ENCODE measurements around the gene SMNDC1.

The SMNDC1 gene

GRCh38 chr10:110286841-110287240 lies 17.9 kb downstream of the SMNDC1 start:
- DNase-seq = no peak
- H3K36me3 ChIP-seq (ENCODE audit: control insufficient read depth, insufficient read depth, low read length) = peaks cover 41% of the 10 kb centered on the region

GRCh38 chr10:110285501-110285900 lies 19.2 kb downstream of the SMNDC1 start:
- no peak overlapping the region for H3K27ac ChIP-seq (ENCODE audit: insufficient read depth, low read length, poor library complexity, severe bottlenecking)
- H3K27me3 ChIP-seq (replicated peaks; ENCODE audit: control insufficient read depth, insufficient read depth, low read length, poor library complexity, severe bottlenecking) = no peaks in the 10 kb centered on the region
- no peaks in the 10 kb centered on the region for H3K4me1 ChIP-seq (ENCODE audit: control insufficient read depth, insufficient read depth, low read length, poor library complexity, severe bottlenecking)
- no peaks in the 10 kb centered on the region for H3K9me3 ChIP-seq (ENCODE audit: control insufficient read depth, low read length)
- H3K4me3 ChIP-seq (ENCODE audit: insufficient read depth, low read depth, low read length, poor library complexity, severe bottlenecking) = no peak overlapping the region
- DNase-seq = no peak
- peaks cover 32% of the 10 kb centered on the region for H3K36me3 ChIP-seq (ENCODE audit: control insufficient read depth, insufficient read depth, low read length)

More at GRCh38 chr10:110286841-110287240, 17.9 kb downstream of the SMNDC1 start:
- H3K27me3 ChIP-seq (replicated peaks; ENCODE audit: control insufficient read depth, insufficient read depth, low read length, poor library complexity, severe bottlenecking) = no peaks in the 10 kb centered on the region
- no peaks in the 10 kb centered on the region for H3K4me1 ChIP-seq (ENCODE audit: control insufficient read depth, insufficient read depth, low read length, poor library complexity, severe bottlenecking)
- no peak overlapping the region for H3K27ac ChIP-seq (ENCODE audit: insufficient read depth, low read length, poor library complexity, severe bottlenecking)
- no peak overlapping the region for H3K4me3 ChIP-seq (ENCODE audit: insufficient read depth, low read depth, low read length, poor library complexity, severe bottlenecking)
- H3K9me3 ChIP-seq (ENCODE audit: control insufficient read depth, low read length) = no peaks in the 10 kb centered on the region

GRCh38 chr10:110284262-110284661 lies 20.5 kb downstream of the SMNDC1 start:
- Histone ChIP-seq H3K4me1 (ENCODE audit: control insufficient read depth, insufficient read depth, low read length, poor library complexity, severe bottlenecking) (no peaks in the 10 kb centered on the region), H3K4me3 (ENCODE audit: insufficient read depth, low read depth, low read length, poor library complexity, severe bottlenecking) (no peak overlapping the region), H3K36me3 (ENCODE audit: control insufficient read depth, insufficient read depth, low read length) (peaks cover 24% of the 10 kb centered on the region), H3K9me3 (ENCODE audit: control insufficient read depth, low read length) (no peaks in the 10 kb centered on the region), H3K27ac (ENCODE audit: insufficient read depth, low read length, poor library complexity, severe bottlenecking) (no peak overlapping the region), H3K27me3 (replicated peaks; ENCODE audit: control insufficient read depth, insufficient read depth, low read length, poor library complexity, severe bottlenecking) (no peaks in the 10 kb centered on the region)
- DNase-seq = no peak

- H3K9me3 ChIP-seq (ENCODE audit: control insufficient read depth, low read length) = no peaks in the 10 kb centered on the region
- no peak overlapping the region for H3K27ac ChIP-seq (ENCODE audit: insufficient read depth, low read length, poor library complexity, severe bottlenecking)
- H3K36me3 ChIP-seq (ENCODE audit: control insufficient read depth, insufficient read depth, low read length) = peaks cover 3% of the 10 kb centered on the region
- H3K4me3 ChIP-seq (ENCODE audit: insufficient read depth, low read depth, low read length, poor library complexity, severe bottlenecking) = no peak overlapping the region
- peaks cover 5% of the 10 kb centered on the region for H3K4me1 ChIP-seq (ENCODE audit: control insufficient read depth, insufficient read depth, low read length, poor library complexity, severe bottlenecking)
- no peaks in the 10 kb centered on the region for H3K27me3 ChIP-seq (replicated peaks; ENCODE audit: control insufficient read depth, insufficient read depth, low read length, poor library complexity, severe bottlenecking)
- peak; percentile 6 to 25 (median 20) for DNase-seq
These were observed 25.2 kb downstream of the SMNDC1 start for GRCh38 chr10:110279407-110279986.

GRCh38 chr10:110278562-110279406 lies 25.9 kb downstream of the SMNDC1 start:
- Histone ChIP-seq H3K4me1 (ENCODE audit: control insufficient read depth, insufficient read depth, low read length, poor library complexity, severe bottlenecking) (peaks cover 9% of the 10 kb centered on the region), H3K36me3 (ENCODE audit: control insufficient read depth, insufficient read depth, low read length) (peaks cover 3% of the 10 kb centered on the region)
- no peak for DNase-seq

GRCh38 chr10:110277591-110277990 lies 27.1 kb downstream of the SMNDC1 start:
- Histone ChIP-seq H3K27me3 (replicated peaks; ENCODE audit: control insufficient read depth, insufficient read depth, low read length, poor library complexity, severe bottlenecking) (no peaks in the 10 kb centered on the region), H3K36me3 (ENCODE audit: control insufficient read depth, insufficient read depth, low read length) (peaks cover 3% of the 10 kb centered on the region), H3K27ac (ENCODE audit: insufficient read depth, low read length, poor library complexity, severe bottlenecking) (no peak overlapping the region), H3K9me3 (ENCODE audit: control insufficient read depth, low read length) (no peaks in the 10 kb centered on the region), H3K4me1 (ENCODE audit: control insufficient read depth, insufficient read depth, low read length, poor library complexity, severe bottlenecking) (peaks cover 12% of the 10 kb centered on the region), H3K4me3 (ENCODE audit: insufficient read depth, low read depth, low read length, poor library complexity, severe bottlenecking) (no peak overlapping the region)
- no peak for DNase-seq

More at GRCh38 chr10:110278562-110279406, 25.9 kb downstream of the SMNDC1 start:
- Histone ChIP-seq H3K4me3 (ENCODE audit: insufficient read depth, low read depth, low read length, poor library complexity, severe bottlenecking) (no peak overlapping the region), H3K9me3 (ENCODE audit: control insufficient read depth, low read length) (no peaks in the 10 kb centered on the region), H3K27me3 (replicated peaks; ENCODE audit: control insufficient read depth, insufficient read depth, low read length, poor library complexity, severe bottlenecking) (no peaks in the 10 kb centered on the region), H3K27ac (ENCODE audit: insufficient read depth, low read length, poor library complexity, severe bottlenecking) (no peak overlapping the region)

GRCh38 chr10:110276603-110277002 lies 28.1 kb downstream of the SMNDC1 start:
- no peak overlapping the region for H3K27ac ChIP-seq (ENCODE audit: insufficient read depth, low read length, poor library complexity, severe bottlenecking)
- no peak for DNase-seq
- no peaks in the 10 kb centered on the region for H3K9me3 ChIP-seq (ENCODE audit: control insufficient read depth, low read length)
- no peaks in the 10 kb centered on the region for H3K27me3 ChIP-seq (replicated peaks; ENCODE audit: control insufficient read depth, insufficient read depth, low read length, poor library complexity, severe bottlenecking)
- H3K4me1 ChIP-seq (ENCODE audit: control insufficient read depth, insufficient read depth, low read length, poor library complexity, severe bottlenecking) = peaks cover 12% of the 10 kb centered on the region
- H3K36me3 ChIP-seq (ENCODE audit: control insufficient read depth, insufficient read depth, low read length) = peaks cover 3% of the 10 kb centered on the region
- H3K4me3 ChIP-seq (ENCODE audit: insufficient read depth, low read depth, low read length, poor library complexity, severe bottlenecking) = no peak overlapping the region

GRCh38 chr10:110275128-110275729 lies 29.5 kb downstream of the SMNDC1 start:
- Histone ChIP-seq H3K36me3 (ENCODE audit: control insufficient read depth, insufficient read depth, low read length) (peaks cover 3% of the 10 kb centered on the region), H3K27me3 (replicated peaks; ENCODE audit: control insufficient read depth, insufficient read depth, low read length, poor library complexity, severe bottlenecking) (no peaks in the 10 kb centered on the region), H3K4me1 (ENCODE audit: control insufficient read depth, insufficient read depth, low read length, poor library complexity, severe bottlenecking) (peaks cover 12% of the 10 kb centered on the region), H3K27ac (ENCODE audit: insufficient read depth, low read length, poor library complexity, severe bottlenecking) (no peak overlapping the region), H3K4me3 (ENCODE audit: insufficient read depth, low read depth, low read length, poor library complexity, severe bottlenecking) (no peak overlapping the region), H3K9me3 (ENCODE audit: control insufficient read depth, low read length) (no peaks in the 10 kb centered on the region)
- peak in 1 of 3 donors; percentile 1 for DNase-seq

GRCh38 chr10:110274647-110275046 lies 30.1 kb downstream of the SMNDC1 start:
- H3K27ac ChIP-seq (ENCODE audit: insufficient read depth, low read length, poor library complexity, severe bottlenecking) = no peak overlapping the region
- H3K36me3 ChIP-seq (ENCODE audit: control insufficient read depth, insufficient read depth, low read length) = no peaks in the 10 kb centered on the region
- H3K4me3 ChIP-seq (ENCODE audit: insufficient read depth, low read depth, low read length, poor library complexity, severe bottlenecking) = no peak overlapping the region

More at GRCh38 chr10:110274647-110275046, 30.1 kb downstream of the SMNDC1 start:
- DNase-seq = no peak
- Histone ChIP-seq H3K9me3 (ENCODE audit: control insufficient read depth, low read length) (no peaks in the 10 kb centered on the region), H3K4me1 (ENCODE audit: control insufficient read depth, insufficient read depth, low read length, poor library complexity, severe bottlenecking) (peaks cover 12% of the 10 kb centered on the region), H3K27me3 (replicated peaks; ENCODE audit: control insufficient read depth, insufficient read depth, low read length, poor library complexity, severe bottlenecking) (no peaks in the 10 kb centered on the region)
